Thoracic aorta (tissue), 2 donors: ENCODE results near the gene ZNF132. TPM values are rescaled to one million over a fixed set of nuclear protein-coding genes. Genes with fewer than 3 reads are reported as not detected.

Experiments
- ATAC-seq: fragments of 150-250 bp; one replicate; pipeline ENCODE4 v1.8.0; 2017; ENCODE audit warnings: low read depth; ENCODE audit not compliant: insufficient number of reproducible peaks, low FRiP score
- DNase-seq: peaks from one replicate; pipeline ENCODE4 v3.0.0-alpha.2; 2020; ENCODE audit warnings: low spot score
- H3K27ac ChIP-seq, 2 donors: fragments of 200-600 bp; sonication (generic); 1 replicate in 1 of 2; 2 replicates in 1 of 2; pipeline ENCODE4 v1.5.1; 2016; ENCODE audit warnings: mild to moderate bottlenecking in 2 of 2, moderate library complexity in 2 of 2
- H3K27me3 ChIP-seq: fragments of 200-600 bp; sonication (generic); replicated peaks from 2 replicates; pipeline ENCODE4 v1.6.0; 2016; ENCODE audit warnings: mild to moderate bottlenecking; ENCODE audit not compliant: insufficient read depth
- H3K36me3 ChIP-seq: fragments of 200-600 bp; sonication (generic); one replicate; pipeline ENCODE4 v1.5.1; 2016
- H3K4me1 ChIP-seq, 2 donors: fragments of 200-600 bp; sonication (generic); 1 replicate in 1 of 2; 2 replicates in 1 of 2; pipeline versions ENCODE4 v1.5.1 to v1.6.0; 2016; ENCODE audit warnings: low read depth in 2 of 2, mild to moderate bottlenecking in 1 of 2; ENCODE audit not compliant: control insufficient read depth in 1 of 2
- H3K4me3 ChIP-seq: fragments of 200-600 bp; sonication (generic); 2 replicates; pipeline ENCODE4 v1.5.1; 2016; ENCODE audit warnings: mild to moderate bottlenecking
- H3K9me3 ChIP-seq: fragments of 200-600 bp; sonication (generic); 2 replicates; pipeline ENCODE4 v1.5.1; 2016
- total RNA-seq, 2 donors: library from RNA; depleted of rRNA; stranded (reverse); fragments of >200 nt; gene quantifications; one replicate each; pipeline versions ENCODE4 v1.1.0 to v1.2.3, GENCODE V29; 2016
- TF ChIP-seq, protein P1 (sequence below): fragments of 200-600 bp; sonication (generic); IDR thresholded peaks from one replicate; pipeline ENCODE4 v1.5.1; 2019; ENCODE audit warnings: antibody characterized with exemption

Gene ZNF132
- total RNA-seq, 2 donors from 2014 or later: 3.1 to 10.2 TPM

DNA sequence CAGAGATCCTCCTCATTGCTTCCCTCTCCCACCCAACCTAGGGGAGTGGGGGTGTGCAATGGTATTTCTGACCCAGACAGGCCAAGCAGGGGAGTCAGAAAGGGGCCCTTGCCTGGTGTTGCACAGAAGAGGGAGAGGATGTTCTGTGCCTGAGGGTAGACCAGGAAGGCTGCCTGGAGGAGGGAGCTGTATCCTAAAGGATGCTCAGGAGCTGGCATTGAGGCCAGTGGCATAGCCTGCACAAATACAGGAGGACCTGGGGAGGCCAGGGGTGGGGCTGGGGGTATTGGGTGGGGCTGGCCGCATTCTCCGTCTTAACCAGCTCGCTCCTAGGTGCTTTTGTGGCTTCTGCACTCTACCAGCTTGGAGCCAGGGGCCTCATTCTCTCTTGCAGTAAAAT lies 40.0 kb downstream of the ZNF132 start:
- no peak for DNase-seq
- H3K27ac ChIP-seq: no peak overlapping the region
- no peak overlapping the region for H3K4me3 ChIP-seq
- H3K36me3 ChIP-seq: no peaks in the 10 kb centered on the region
- H3K9me3 ChIP-seq: no peaks in the 10 kb centered on the region
- TF ChIP-seq, protein P1, sequence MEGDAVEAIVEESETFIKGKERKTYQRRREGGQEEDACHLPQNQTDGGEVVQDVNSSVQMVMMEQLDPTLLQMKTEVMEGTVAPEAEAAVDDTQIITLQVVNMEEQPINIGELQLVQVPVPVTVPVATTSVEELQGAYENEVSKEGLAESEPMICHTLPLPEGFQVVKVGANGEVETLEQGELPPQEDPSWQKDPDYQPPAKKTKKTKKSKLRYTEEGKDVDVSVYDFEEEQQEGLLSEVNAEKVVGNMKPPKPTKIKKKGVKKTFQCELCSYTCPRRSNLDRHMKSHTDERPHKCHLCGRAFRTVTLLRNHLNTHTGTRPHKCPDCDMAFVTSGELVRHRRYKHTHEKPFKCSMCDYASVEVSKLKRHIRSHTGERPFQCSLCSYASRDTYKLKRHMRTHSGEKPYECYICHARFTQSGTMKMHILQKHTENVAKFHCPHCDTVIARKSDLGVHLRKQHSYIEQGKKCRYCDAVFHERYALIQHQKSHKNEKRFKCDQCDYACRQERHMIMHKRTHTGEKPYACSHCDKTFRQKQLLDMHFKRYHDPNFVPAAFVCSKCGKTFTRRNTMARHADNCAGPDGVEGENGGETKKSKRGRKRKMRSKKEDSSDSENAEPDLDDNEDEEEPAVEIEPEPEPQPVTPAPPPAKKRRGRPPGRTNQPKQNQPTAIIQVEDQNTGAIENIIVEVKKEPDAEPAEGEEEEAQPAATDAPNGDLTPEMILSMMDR: no peak
- ATAC-seq: no peak
- peaks cover 7 to 15% of the 10 kb centered on the region in 2 donors for H3K4me1 ChIP-seq
- H3K27me3 ChIP-seq: no peaks in the 10 kb centered on the region

- Histone ChIP-seq H3K9me3 (no peaks in the 10 kb centered on the region), H3K36me3 (peaks cover 11% of the 10 kb centered on the region), H3K4me3 (no peak overlapping the region), H3K27ac (no peak overlapping the region), H3K27me3 (no peaks in the 10 kb centered on the region), H3K4me1 (peaks cover 7 to 15% of the 10 kb centered on the region in 2 donors)
- TF ChIP-seq, protein P1: no peak
- no peak for DNase-seq
- ATAC-seq: no peak
These were observed 41.4 kb downstream of the ZNF132 start for GRCh38 chr19:58398545-58398944.

DNA sequence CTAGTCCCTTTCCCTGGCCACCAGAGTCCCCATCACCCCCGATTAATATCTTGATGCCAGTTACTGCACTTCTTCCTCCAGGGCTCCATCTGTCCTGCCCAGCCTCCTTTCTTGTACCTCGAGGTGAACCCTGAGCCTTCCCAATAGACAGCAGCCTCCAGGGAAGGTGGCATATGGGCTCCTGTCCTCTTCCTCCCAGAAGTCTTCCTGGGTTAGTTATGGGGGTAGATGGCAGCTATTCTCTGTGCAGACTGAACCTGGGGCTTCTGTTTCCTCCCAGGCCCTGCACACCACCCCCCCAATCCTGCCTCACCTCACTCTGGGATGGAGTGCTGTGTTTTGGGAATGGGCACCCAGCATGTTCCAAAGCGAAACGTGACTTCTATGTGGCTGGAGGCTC lies 41.9 kb downstream of the ZNF132 start:
- no peak for DNase-seq
- ATAC-seq: no peak
- Histone ChIP-seq H3K4me3 (no peak overlapping the region), H3K27me3 (no peaks in the 10 kb centered on the region), H3K4me1 (peaks cover 7 to 15% of the 10 kb centered on the region in 2 donors), H3K36me3 (peaks cover 16% of the 10 kb centered on the region), H3K9me3 (no peaks in the 10 kb centered on the region), H3K27ac (no peak overlapping the region)
- TF ChIP-seq, protein P1: no peak

DNA sequence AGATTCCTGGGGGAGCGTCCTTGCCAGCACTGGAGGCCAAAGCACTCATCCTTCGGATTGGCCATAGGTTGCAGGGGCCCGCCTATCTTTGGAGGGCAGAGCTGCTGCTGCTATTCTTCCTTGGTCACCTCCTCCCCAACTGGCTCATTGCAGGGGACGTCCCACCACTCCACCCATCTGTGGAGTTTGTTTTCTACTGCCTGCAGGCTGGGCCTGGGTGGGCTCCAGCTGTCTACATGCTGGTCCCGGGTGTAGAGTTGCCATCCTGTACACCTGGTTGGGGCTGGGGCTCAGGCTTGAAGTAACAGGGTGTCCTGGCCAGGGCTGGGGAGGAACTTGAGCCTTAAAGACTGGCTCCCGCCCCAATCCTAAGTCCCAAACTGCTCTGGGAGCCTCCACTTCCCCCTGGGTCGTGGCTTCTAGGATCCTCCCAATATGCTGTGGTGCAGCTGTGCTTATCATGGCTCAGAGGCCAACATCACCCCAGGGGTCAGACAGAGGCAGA lies 42.4 kb downstream of the ZNF132 start:
- Histone ChIP-seq H3K4me3 (no peak overlapping the region), H3K9me3 (no peaks in the 10 kb centered on the region), H3K36me3 (peaks cover 21% of the 10 kb centered on the region), H3K4me1 (peaks cover 7 to 15% of the 10 kb centered on the region in 2 donors), H3K27me3 (no peaks in the 10 kb centered on the region), H3K27ac (no peak overlapping the region)
- DNase-seq (no peak), ATAC-seq (no peak)
- TF ChIP-seq, protein P1: no peak

GRCh38 chr19:58396691-58397532 lies 43.0 kb downstream of the ZNF132 start:
- H3K4me1 ChIP-seq: peaks cover 7 to 13% of the 10 kb centered on the region in 2 donors
- H3K36me3 ChIP-seq: peaks cover 27% of the 10 kb centered on the region
- H3K27ac ChIP-seq: no peak overlapping the region
- TF ChIP-seq, protein P1: no peak
- no peaks in the 10 kb centered on the region for H3K9me3 ChIP-seq
- ATAC-seq (no peak), DNase-seq (no peak)
- H3K27me3 ChIP-seq: no peaks in the 10 kb centered on the region
- H3K4me3 ChIP-seq: no peak overlapping the region
